Measurements from ENCODE around the gene KLF14. TPM values are rescaled to one million over a fixed set of nuclear protein-coding genes. Genes with fewer than 3 reads are reported as not detected.

KLF14 gene
- total and polyA plus RNA-seq, 9 of the 15 experiments (the other 6 are each of a cell fraction or from before 2014, with no cell fraction given): 0.03 TPM; not detected in 8

GRCh38 chr7:130723784-130724183 is 10.2 kb downstream of the KLF14 start (continued):
- TF ChIP-seq CBX3 (IDR thresholded peaks at IDR 0.05; ENCODE audit: borderline replicate concordance in 1 of 2, low read length in 2 of 2) (no peak), ZNF318 (IDR thresholded peaks at IDR 0.05; ENCODE audit: borderline replicate concordance in 1 of 2, low read depth in 1 of 2) (no peak), ARID2 (IDR thresholded peaks at IDR 0.05) (no peak), LCOR (CRISPR knock-in tag; IDR thresholded peaks at IDR 0.05) (no peak), BMI1 (IDR thresholded peaks at IDR 0.05; ENCODE audit: low read length) (no peak), NR3C1 (CRISPR knock-in tag; IDR thresholded peaks at IDR 0.05) (no peak), FOXJ3 (CRISPR knock-in tag; IDR thresholded peaks at IDR 0.05) (no peak), C11orf30 (IDR thresholded peaks at IDR 0.05; ENCODE audit: low read depth) (no peak), MAFF (IDR thresholded peaks at IDR 0.05; ENCODE audit: low read length) (no peak)
- TF ChIP-seq, protein P1, sequence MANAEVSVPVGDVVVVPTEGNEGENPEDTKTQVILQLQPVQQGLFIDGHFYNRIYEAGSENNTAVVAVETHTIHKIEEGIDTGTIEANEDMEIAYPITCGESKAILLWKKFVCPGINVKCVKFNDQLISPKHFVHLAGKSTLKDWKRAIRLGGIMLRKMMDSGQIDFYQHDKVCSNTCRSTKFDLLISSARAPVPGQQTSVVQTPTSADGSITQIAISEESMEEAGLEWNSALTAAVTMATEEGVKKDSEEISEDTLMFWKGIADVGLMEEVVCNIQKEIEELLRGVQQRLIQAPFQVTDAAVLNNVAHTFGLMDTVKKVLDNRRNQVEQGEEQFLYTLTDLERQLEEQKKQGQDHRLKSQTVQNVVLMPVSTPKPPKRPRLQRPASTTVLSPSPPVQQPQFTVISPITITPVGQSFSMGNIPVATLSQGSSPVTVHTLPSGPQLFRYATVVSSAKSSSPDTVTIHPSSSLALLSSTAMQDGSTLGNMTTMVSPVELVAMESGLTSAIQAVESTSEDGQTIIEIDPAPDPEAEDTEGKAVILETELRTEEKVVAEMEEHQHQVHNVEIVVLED (CRISPR knock-in tag; IDR thresholded peaks at IDR 0.05): no peak
